Esophagus (tissue), 2 donors: ENCODE data around the gene ALDOA. TPM values are rescaled to one million over a fixed set of nuclear protein-coding genes. Genes with fewer than 3 reads are reported as not detected.
"Not testable (repeated sequence)": the region's sequence is repeated elsewhere in the genome, so short reads cannot be mapped to it uniquely, and the experiment has no call there.

Source experiments
- H3K27ac ChIP-seq, 2 donors: one replicate each; pipeline ENCODE4 v1.5.1; 2013; ENCODE audit warnings: low read depth in 2 of 2, mild to moderate bottlenecking in 2 of 2, inconsistent platforms in 1 of 2, low read length in 1 of 2, moderate library complexity in 1 of 2
- H3K27me3 ChIP-seq, 2 donors: one replicate each; pipeline ENCODE4 v1.6.1; 2013; ENCODE audit warnings: low read length in 2 of 2, control low read depth in 1 of 2, mild to moderate bottlenecking in 1 of 2; ENCODE audit not compliant: insufficient read depth in 2 of 2, control insufficient read depth in 1 of 2
- H3K36me3 ChIP-seq, 2 donors: one replicate each; pipeline ENCODE4 v1.6.1; 2013; ENCODE audit warnings: low read length in 1 of 2; ENCODE audit not compliant: control insufficient read depth in 2 of 2, insufficient read depth in 2 of 2
- H3K4me1 ChIP-seq, 2 donors: one replicate each; pipeline ENCODE4 v1.6.1; 2013; ENCODE audit warnings: low read length in 1 of 2; ENCODE audit not compliant: control insufficient read depth in 2 of 2, insufficient read depth in 2 of 2
- H3K4me3 ChIP-seq, 2 donors: one replicate each; pipeline ENCODE4 v1.5.1; 2013; ENCODE audit warnings: low read length in 2 of 2, mild to moderate bottlenecking in 2 of 2, low read depth in 1 of 2, moderate library complexity in 1 of 2
- H3K9me3 ChIP-seq, 2 donors: one replicate each; pipeline ENCODE4 v1.6.1; 2013; ENCODE audit warnings: mild to moderate bottlenecking in 2 of 2, low read depth in 1 of 2, low read length in 1 of 2, moderate library complexity in 1 of 2; ENCODE audit not compliant: control insufficient read depth in 2 of 2, insufficient read depth in 1 of 2
- WGBS, 2 donors: extraction: QIAGEN DNeasy Blood & Tissue Kit; methylation state at CpG; one replicate each; pipeline ENCODE4 v1.1.7; 2013; 5-methylcytosine and 5-hydroxymethylcytosine counted together
- polyA plus RNA-seq, 2 donors: library from polyadenylated mRNA; stranded (reverse); fragments of 200-250 nt; gene quantifications; one replicate each; pipeline ENCODE4 v1.2.3, GENCODE V29; 2013
- donor health status: healthy with polysubstance abuse.
- donor health status: Bipolar disorder and iron deficiency.

Gene ALDOA
- polyA plus RNA-seq, 2 donors: 1,266 to 1,398 TPM

- Histone ChIP-seq H3K4me3 (no peak overlapping the region), H3K9me3 (no peaks in the 10 kb centered on the region), H3K36me3 (no peaks in the 10 kb centered on the region), H3K4me1 (peaks cover 0 to 2% of the 10 kb centered on the region in 2 donors), H3K27ac (no peak overlapping the region), H3K27me3 (peaks cover 0 to 17% of the 10 kb centered on the region in 2 donors)
- 67 to 68% methylated on average over 7 of the region's 7 CpGs for WGBS, 2 donors
These were observed 32.3 kb upstream of the ALDOA start for GRCh38 chr16:30033270-30033669.

- WGBS, 2 donors: 66 to 71% methylated on average over 5 of the region's 5 CpGs
- Histone ChIP-seq H3K9me3 (no peaks in the 10 kb centered on the region), H3K4me1 (no peaks in the 10 kb centered on the region), H3K36me3 (no peaks in the 10 kb centered on the region), H3K27me3 (no peaks in the 10 kb centered on the region), H3K27ac (no peak overlapping the region), H3K4me3 (no peak overlapping the region)
These were observed 25.3 kb upstream of the ALDOA start for GRCh38 chr16:30040221-30040620.

- H3K4me3 ChIP-seq, H3K4me1 ChIP-seq, H3K9me3 ChIP-seq, H3K36me3 ChIP-seq, H3K27ac ChIP-seq, H3K27me3 ChIP-seq: not testable (repeated sequence)
- WGBS, 2 donors: 87 to 88% methylated on average over 5 of the region's 5 CpGs
These were observed 24.9 kb upstream of the ALDOA start for GRCh38 chr16:30040690-30041089.

- no peaks in the 10 kb centered on the region for H3K36me3 ChIP-seq
- H3K4me1 ChIP-seq: no peaks in the 10 kb centered on the region
- no peaks in the 10 kb centered on the region for H3K9me3 ChIP-seq
- H3K27me3 ChIP-seq: no peaks in the 10 kb centered on the region
- H3K4me3 ChIP-seq: no peak overlapping the region
- H3K27ac ChIP-seq: no peak overlapping the region
- 12 to 18% methylated on average over 5 of the region's 5 CpGs for WGBS, 2 donors
These were observed 23.7 kb upstream of the ALDOA start for GRCh38 chr16:30041841-30042240.

GRCh38 chr16:30046178-30046577, 19.4 kb upstream of the ALDOA start:
- no peaks in the 10 kb centered on the region for H3K36me3 ChIP-seq
- no peak overlapping the region for H3K27ac ChIP-seq
- no peaks in the 10 kb centered on the region for H3K9me3 ChIP-seq
- H3K27me3 ChIP-seq: no peaks in the 10 kb centered on the region
- H3K4me3 ChIP-seq: no peak overlapping the region
- 52% methylated on average over 8 of the region's 8 CpGs for WGBS, 2 donors
- H3K4me1 ChIP-seq: peaks cover 0 to 3% of the 10 kb centered on the region in 2 donors

GRCh38 chr16:30046588-30046987, 19.0 kb upstream of the ALDOA start:
- Histone ChIP-seq H3K27me3 (no peaks in the 10 kb centered on the region), H3K36me3 (no peaks in the 10 kb centered on the region), H3K9me3 (no peaks in the 10 kb centered on the region), H3K27ac (no peak overlapping the region), H3K4me1 (peaks cover 0 to 3% of the 10 kb centered on the region in 2 donors), H3K4me3 (no peak overlapping the region)
- WGBS, 2 donors: 91 to 100% methylated on average over 1 of the region's 1 CpG

- 57 to 70% methylated on average over 8 of the region's 8 CpGs for WGBS, 2 donors
- Histone ChIP-seq H3K27ac (no peak overlapping the region), H3K36me3 (no peaks in the 10 kb centered on the region), H3K9me3 (no peaks in the 10 kb centered on the region), H3K4me3 (no peak overlapping the region), H3K27me3 (no peaks in the 10 kb centered on the region), H3K4me1 (peaks cover 7 to 8% of the 10 kb centered on the region in 2 donors)
These were observed 15.7 kb upstream of the ALDOA start for GRCh38 chr16:30049871-30050270.

GRCh38 chr16:30051518-30051917, 14.0 kb upstream of the ALDOA start:
- Histone ChIP-seq H3K36me3 (no peaks in the 10 kb centered on the region), H3K4me3 (no peak overlapping the region), H3K27ac (peak overlapping the region in 1 of 2 donors; percentile 44), H3K9me3 (no peaks in the 10 kb centered on the region), H3K27me3 (no peaks in the 10 kb centered on the region), H3K4me1 (peaks cover 10 to 11% of the 10 kb centered on the region in 2 donors)
- 70 to 72% methylated on average over 3 of the region's 3 CpGs for WGBS, 2 donors

- peaks cover 10 to 11% of the 10 kb centered on the region in 2 donors for H3K4me1 ChIP-seq
- no peaks in the 10 kb centered on the region for H3K9me3 ChIP-seq
- H3K36me3 ChIP-seq: no peaks in the 10 kb centered on the region
- H3K27me3 ChIP-seq: no peaks in the 10 kb centered on the region
- peak overlapping the region; percentile 43 to 61 for H3K4me3 ChIP-seq
- 5 to 6% methylated on average over 46 to 58 of the region's 58 CpGs for WGBS, 2 donors
- H3K27ac ChIP-seq: peak overlapping the region in 1 of 2 donors; percentile 29
These were observed 12.7 kb upstream of the ALDOA start for GRCh38 chr16:30052671-30053372.

GRCh38 chr16:30053376-30054015, 12.1 kb upstream of the ALDOA start:
- H3K27ac ChIP-seq: peak overlapping the region in 1 of 2 donors; percentile 29

More at GRCh38 chr16:30053376-30054015, 12.1 kb upstream of the ALDOA start:
- Histone ChIP-seq H3K9me3 (no peaks in the 10 kb centered on the region), H3K4me3 (peak overlapping the region; percentile 43 to 61), H3K36me3 (no peaks in the 10 kb centered on the region), H3K4me1 (peaks cover 10 to 11% of the 10 kb centered on the region in 2 donors), H3K27me3 (no peaks in the 10 kb centered on the region)
- 4 to 8% methylated on average over 19 of the region's 19 CpGs for WGBS, 2 donors
